GM18517 (cell line): ENCODE results near the gene C7.
"Not testable (repeated sequence)": the region's sequence is repeated elsewhere in the genome, so short reads cannot be mapped to it uniquely, and the experiment has no call there.

ENCODE experiments used
- ATAC-seq: cut with Tn5 transposase; IDR thresholded peaks from one replicate; pipeline ENCODE4 v1.9.1; 2021; ENCODE audit warnings: mild to moderate bottlenecking, moderate library complexity; ENCODE audit not compliant: unreplicated experiment

C7 gene

DNA sequence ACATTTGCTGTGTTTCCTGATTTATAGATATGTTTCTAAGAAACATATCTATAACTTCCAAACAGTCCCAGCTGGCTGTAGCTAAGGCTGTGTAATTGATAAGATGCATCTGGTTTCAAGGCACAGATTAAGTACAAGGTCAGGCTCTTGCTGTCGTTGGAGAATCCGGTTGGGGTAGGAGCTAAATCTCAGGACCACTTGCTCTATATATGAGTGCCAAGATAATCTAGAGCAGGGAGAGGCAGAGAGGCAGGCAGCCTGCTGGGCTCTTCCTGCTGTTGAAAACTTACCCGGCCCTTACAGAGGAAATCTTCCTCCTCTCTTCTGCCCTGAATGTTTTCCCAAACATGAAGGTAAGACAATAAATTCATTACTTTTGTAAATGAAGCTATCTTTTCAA, at the start of gene C7:
C7 (plus strand) TSS at position 234 of the 400 bp plus-strand sequence; CDS start at position 348, 114 bp downstream.
- no peak for ATAC-seq

GRCh38 chr5:40860711-40861110, 48.6 kb upstream of the C7 start:
- ATAC-seq: no peak

DNA sequence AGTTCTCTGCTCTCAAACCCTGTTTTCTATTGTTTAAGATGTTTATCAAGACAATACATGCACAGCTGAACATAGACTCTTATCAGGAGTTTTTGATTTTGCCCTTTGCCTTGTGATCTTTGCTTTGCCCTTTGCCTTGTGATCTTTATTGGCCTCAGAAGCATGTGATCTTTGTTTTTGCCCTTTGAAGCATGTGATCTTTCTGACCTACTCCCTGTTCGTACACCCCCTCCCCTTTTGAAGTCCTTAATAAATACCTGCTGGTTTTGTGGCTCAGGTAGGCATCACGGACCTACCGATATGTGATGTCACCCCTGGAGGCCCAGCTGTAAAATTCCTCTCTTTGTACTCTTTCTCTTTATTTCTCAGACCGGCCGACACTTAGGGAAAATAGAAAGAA, 44.3 kb upstream of the C7 start:
- not testable (repeated sequence) for ATAC-seq

DNA sequence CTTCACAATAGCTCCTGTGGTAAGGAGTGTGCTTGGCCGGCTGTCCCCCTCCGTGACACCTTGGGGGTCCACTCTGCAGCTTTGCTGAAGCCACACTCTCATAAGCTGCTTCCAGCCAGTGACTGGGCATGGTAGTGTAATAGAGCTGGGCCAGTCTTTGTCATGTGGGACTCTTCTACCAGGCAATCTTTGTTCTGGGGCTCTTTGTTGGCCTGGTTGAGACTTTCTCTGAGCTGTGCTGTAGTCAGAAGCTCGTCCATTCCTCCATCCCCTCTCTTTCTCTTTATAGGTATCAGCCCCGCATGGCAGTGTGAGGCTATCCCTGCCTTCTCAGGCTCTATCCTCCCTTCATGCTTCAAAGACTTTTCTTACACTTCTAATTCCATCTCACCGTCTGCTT, 42.5 kb upstream of the C7 start:
- ATAC-seq: no peak

DNA sequence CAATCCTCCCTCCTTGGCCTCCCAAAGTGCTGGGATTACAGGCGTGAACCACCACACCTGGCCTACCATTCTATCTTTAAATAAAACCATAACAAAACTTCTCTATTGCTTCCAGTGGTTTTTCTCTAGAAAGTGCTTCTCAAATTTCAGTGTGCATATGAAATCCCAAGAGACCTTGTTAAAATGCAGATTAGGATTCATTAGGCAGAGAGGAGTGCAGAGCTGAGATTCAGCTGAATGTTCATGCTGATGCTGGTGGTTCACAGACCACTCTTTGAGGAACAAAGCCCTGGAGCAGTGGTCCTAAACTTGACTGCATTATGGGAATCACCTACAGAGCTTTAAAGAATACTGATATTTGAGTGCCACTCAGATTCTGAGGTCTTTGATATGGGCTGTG, 39.9 kb upstream of the C7 start:
- no peak for ATAC-seq

- no peak for ATAC-seq
These were observed 38.1 kb upstream of the C7 start for GRCh38 chr5:40871177-40871576.

GRCh38 chr5:40872253-40872652, 37.0 kb upstream of the C7 start:
- not testable (repeated sequence) for ATAC-seq

DNA sequence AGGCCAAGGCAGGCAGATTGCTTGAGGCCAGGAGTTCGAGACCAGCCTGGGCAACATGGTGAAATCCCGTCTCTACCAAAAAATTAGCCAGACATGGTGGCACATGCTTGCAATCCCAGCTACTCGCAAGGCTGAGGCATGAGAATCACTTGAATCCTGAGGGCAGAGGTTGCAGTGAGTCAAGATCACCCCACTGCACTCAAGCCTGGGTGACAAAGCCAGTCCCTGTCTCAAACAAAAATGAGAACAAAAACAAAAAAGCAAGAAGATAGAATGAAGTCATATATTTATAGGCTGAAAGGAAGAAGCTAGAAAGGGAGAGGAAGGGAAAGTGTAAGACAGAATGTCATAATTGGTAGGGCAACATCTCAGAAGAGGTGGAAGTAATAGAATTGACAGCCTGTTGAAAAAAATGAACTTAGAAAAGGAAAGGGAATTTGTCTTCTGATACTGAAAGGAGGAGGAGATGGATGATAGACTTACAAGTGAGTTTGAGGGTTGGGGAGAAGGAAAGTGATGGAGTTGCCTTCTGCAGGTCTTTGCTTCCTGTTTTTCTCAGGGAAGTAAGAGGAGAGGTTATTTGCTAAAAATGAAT, 35.9 kb upstream of the C7 start:
- no peak for ATAC-seq

- no peak for ATAC-seq
These were observed 33.3 kb upstream of the C7 start for GRCh38 chr5:40875958-40876357.

GRCh38 chr5:40877371-40877988, 31.8 kb upstream of the C7 start:
- no peak for ATAC-seq

GRCh38 chr5:40879163-40879942, 29.9 kb upstream of the C7 start:
- ATAC-seq: peak; percentile 55

DNA sequence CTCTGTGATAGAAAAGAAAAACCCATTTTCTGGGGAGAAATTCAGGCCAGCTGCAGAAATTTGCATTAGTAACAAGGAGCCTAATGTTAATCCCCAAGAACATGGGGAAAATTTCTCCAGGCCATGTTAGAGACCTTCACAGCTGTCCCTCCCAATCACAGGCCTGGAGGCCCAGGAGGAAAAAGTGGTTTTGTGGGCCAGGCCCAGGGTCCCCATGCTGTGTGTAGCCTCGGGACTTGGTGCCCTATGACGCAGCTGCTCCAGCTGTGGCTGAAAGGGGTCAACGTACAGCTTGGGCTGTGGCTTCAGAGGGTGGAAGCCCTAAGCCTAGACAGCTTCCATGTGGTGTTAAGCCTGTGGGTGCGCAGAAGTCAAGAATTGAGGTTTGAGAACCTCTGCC, 27.0 kb upstream of the C7 start:
- no peak for ATAC-seq

- ATAC-seq: not testable (repeated sequence)
These were observed 26.2 kb upstream of the C7 start for GRCh38 chr5:40883051-40883450.

- not testable (repeated sequence) for ATAC-seq
These were observed 13.6 kb upstream of the C7 start for GRCh38 chr5:40895440-40896425.

GRCh38 chr5:40904205-40904993, 4.9 kb upstream of the C7 start:
- peak; percentile 81 for ATAC-seq

DNA sequence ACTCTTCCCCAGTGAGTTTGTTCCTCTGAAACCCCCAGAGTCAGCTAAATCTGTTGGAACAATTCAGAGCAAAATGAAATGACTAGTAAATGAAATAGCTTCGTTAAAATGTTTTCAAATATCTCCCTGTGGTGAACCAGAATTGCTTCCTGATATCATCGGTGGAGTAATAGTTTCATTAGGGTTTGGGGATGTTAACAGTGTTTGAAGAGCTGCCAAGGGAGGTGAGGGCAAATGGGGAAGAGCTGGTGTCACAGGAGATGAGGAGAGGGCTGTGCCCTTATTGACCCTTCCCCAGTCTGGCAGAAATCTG, 4.3 kb upstream of the C7 start:
- ATAC-seq: no peak

- no peak for ATAC-seq
These were observed 2.9 kb upstream of the C7 start for GRCh38 chr5:40906351-40906751.

GRCh38 chr5:40909723-40910122, 426 bp downstream of the C7 start:
- no peak for ATAC-seq

- no peak for ATAC-seq
These were observed 2.0 kb downstream of the C7 start for GRCh38 chr5:40911266-40911665.

- ATAC-seq: no peak
These were observed 5.5 kb downstream of the C7 start for GRCh38 chr5:40914835-40915234.
